Measurements from ENCODE around the gene TXLNA. TPM values are rescaled to one million over a fixed set of nuclear protein-coding genes. Genes with fewer than 3 reads are reported as not detected.
"Not testable (repeated sequence)": the region's sequence is repeated elsewhere in the genome, so short reads cannot be mapped to it uniquely, and the experiment has no call there.

The TXLNA gene
- total RNA-seq, 2 experiments from 2014 or later = 47.3 to 47.5 TPM

GRCh38 chr1:32138965-32139364, 40.5 kb upstream of the TXLNA start:
- Histone ChIP-seq H3K9me3 (ENCODE audit: low read length) (no peaks in the 10 kb centered on the region), H3K9me2 (ENCODE audit: insufficient read depth, low read length) (no peaks in the 10 kb centered on the region), H3K4me1 (ENCODE audit: insufficient read depth, low read length, poor library complexity, severe bottlenecking) (no peaks in the 10 kb centered on the region), H3K4me2 (ENCODE audit: low read length) (no peak overlapping the region), H2AFZ (ENCODE audit: low read length) (no peak overlapping the region), H3K4me3 (ENCODE audit: low read depth, low read length, poor library complexity, severe bottlenecking) (no peak overlapping the region), H4K20me1 (ENCODE audit: insufficient read depth, low read length) (peaks cover 7% of the 10 kb centered on the region; the same call in 1 of the 2 replicates), H3K79me2 (ENCODE audit: insufficient read depth, low read depth, low read length) (peaks cover 80% of the 10 kb centered on the region), H3K36me3 (ENCODE audit: insufficient read depth, low read length) (peaks cover 28% of the 10 kb centered on the region), H3K27ac (ENCODE audit: low read depth, low read length, poor library complexity, severe bottlenecking) (no peak overlapping the region)
- intact Hi-C loops (cut with micrococcal nuclease; ENCODE audit: unreplicated experiment) = no loop called here
- ChIA-PET POLR2A (no interaction called here), CTCF (ENCODE audit: unreplicated experiment) (no interaction called here)
- no peak for TF ChIP-seq EZH2phosphoT487 (IDR thresholded peaks at IDR 0.05; ENCODE audit: borderline replicate concordance, low read depth, low read length)
- TF ChIP-seq, protein P1, sequence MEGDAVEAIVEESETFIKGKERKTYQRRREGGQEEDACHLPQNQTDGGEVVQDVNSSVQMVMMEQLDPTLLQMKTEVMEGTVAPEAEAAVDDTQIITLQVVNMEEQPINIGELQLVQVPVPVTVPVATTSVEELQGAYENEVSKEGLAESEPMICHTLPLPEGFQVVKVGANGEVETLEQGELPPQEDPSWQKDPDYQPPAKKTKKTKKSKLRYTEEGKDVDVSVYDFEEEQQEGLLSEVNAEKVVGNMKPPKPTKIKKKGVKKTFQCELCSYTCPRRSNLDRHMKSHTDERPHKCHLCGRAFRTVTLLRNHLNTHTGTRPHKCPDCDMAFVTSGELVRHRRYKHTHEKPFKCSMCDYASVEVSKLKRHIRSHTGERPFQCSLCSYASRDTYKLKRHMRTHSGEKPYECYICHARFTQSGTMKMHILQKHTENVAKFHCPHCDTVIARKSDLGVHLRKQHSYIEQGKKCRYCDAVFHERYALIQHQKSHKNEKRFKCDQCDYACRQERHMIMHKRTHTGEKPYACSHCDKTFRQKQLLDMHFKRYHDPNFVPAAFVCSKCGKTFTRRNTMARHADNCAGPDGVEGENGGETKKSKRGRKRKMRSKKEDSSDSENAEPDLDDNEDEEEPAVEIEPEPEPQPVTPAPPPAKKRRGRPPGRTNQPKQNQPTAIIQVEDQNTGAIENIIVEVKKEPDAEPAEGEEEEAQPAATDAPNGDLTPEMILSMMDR (conservative IDR thresholded peaks at IDR 0.05; ENCODE audit: low read length) = no peak
- no TSS peak for BruUV-seq (replicated peaks)
- no peak for DNase-seq (ENCODE audit: low spot score)

GRCh38 chr1:32142446-32143301, 36.8 kb upstream of the TXLNA start:
- H3K27ac ChIP-seq (ENCODE audit: low read depth, low read length, poor library complexity, severe bottlenecking) = no peak overlapping the region
- H3K9me2 ChIP-seq (ENCODE audit: insufficient read depth, low read length) = no peaks in the 10 kb centered on the region
- ChIA-PET POLR2A (interaction anchor here (0.6 kb wide), 2 partner anchors 19 to 430 kb away, joined by 3 read pairs; no protein-coding TSS in a partner anchor), CTCF (ENCODE audit: unreplicated experiment) (interaction anchor here (0.6 kb wide), 1 partner anchor 15 kb away, joined by 3 read pairs; no protein-coding TSS in a partner anchor)
- H4K20me1 ChIP-seq (ENCODE audit: insufficient read depth, low read length) = peaks cover 7% of the 10 kb centered on the region; the same call in 1 of the 2 replicates
- 0 out of 2 replicates have a peak, but pooled peaks cover 6% of the 10 kb centered on the region for H3K9me3 ChIP-seq (ENCODE audit: low read length)
- no peak overlapping the region for H3K4me2 ChIP-seq (ENCODE audit: low read length)
- peaks cover 37% of the 10 kb centered on the region for H3K36me3 ChIP-seq (ENCODE audit: insufficient read depth, low read length)
- TF ChIP-seq, protein P1 (conservative IDR thresholded peaks at IDR 0.05; ENCODE audit: low read length) = no peak
- TF ChIP-seq EZH2phosphoT487 (IDR thresholded peaks at IDR 0.05; ENCODE audit: borderline replicate concordance, low read depth, low read length) = no peak
- H3K4me1 ChIP-seq (ENCODE audit: insufficient read depth, low read length, poor library complexity, severe bottlenecking) = no peaks in the 10 kb centered on the region
- no peak overlapping the region for H2AFZ ChIP-seq (ENCODE audit: low read length)
- no peak overlapping the region for H3K4me3 ChIP-seq (ENCODE audit: low read depth, low read length, poor library complexity, severe bottlenecking)
- intact Hi-C loops (cut with micrococcal nuclease; ENCODE audit: unreplicated experiment) = no loop called here
- peaks cover 77% of the 10 kb centered on the region for H3K79me2 ChIP-seq (ENCODE audit: insufficient read depth, low read depth, low read length)
- no peak for DNase-seq (ENCODE audit: low spot score)
- BruUV-seq (replicated peaks) = no TSS peak

DNA sequence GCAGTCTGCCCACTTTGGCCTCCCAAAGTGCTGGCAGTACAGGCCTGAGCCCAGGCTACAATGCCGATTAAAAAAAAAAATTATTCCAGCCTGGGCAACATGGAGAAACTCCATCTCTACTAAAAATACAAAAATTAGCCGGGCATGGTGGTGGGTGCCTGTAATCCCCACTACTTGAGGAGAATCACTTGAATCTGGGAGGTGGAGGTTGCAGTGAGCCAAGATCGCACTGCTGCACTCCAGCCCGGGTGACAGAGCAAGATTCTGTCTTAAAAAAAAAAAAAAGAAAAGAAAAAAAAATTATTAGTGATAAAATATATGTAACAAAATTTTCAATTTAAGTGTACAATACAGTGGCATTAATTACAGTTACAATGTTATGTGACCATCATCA, 36.2 kb upstream of the TXLNA start:
- H4K20me1 ChIP-seq (ENCODE audit: insufficient read depth, low read length); H3K9me2 ChIP-seq (ENCODE audit: insufficient read depth, low read length); DNase-seq (ENCODE audit: low spot score); H3K9me3 ChIP-seq (ENCODE audit: low read length); BruUV-seq (replicated peaks); H3K4me1 ChIP-seq (ENCODE audit: insufficient read depth, low read length, poor library complexity, severe bottlenecking); H2AFZ ChIP-seq (ENCODE audit: low read length); intact Hi-C loops (cut with micrococcal nuclease; ENCODE audit: unreplicated experiment); H3K4me2 ChIP-seq (ENCODE audit: low read length); H3K4me3 ChIP-seq (ENCODE audit: low read depth, low read length, poor library complexity, severe bottlenecking); POLR2A ChIA-PET; H3K27ac ChIP-seq (ENCODE audit: low read depth, low read length, poor library complexity, severe bottlenecking): not testable (repeated sequence)
- Histone ChIP-seq H3K79me2 (ENCODE audit: insufficient read depth, low read depth, low read length) (peaks cover 78% of the 10 kb centered on the region), H3K36me3 (ENCODE audit: insufficient read depth, low read length) (peaks cover 42% of the 10 kb centered on the region)
- CTCF ChIA-PET (ENCODE audit: unreplicated experiment) = interaction anchor here (0.6 kb wide), 1 partner anchor 16 kb away, joined by 3 read pairs; no protein-coding TSS in a partner anchor

Data from OCI-LY7 (cell line).